HG02623 (cell line): ENCODE data around the gene SARM1.

Experiments used
- ATAC-seq: cut with Tn5 transposase; IDR thresholded peaks from one replicate; pipeline ENCODE4 v1.9.1; 2021; ENCODE audit warnings: moderate library complexity; ENCODE audit not compliant: unreplicated experiment

SARM1 gene

GRCh38 chr17:28367641-28368305, 3.7 kb upstream of the SARM1 start:
- ATAC-seq = no peak

GRCh38 chr17:28368306-28368831, 3.1 kb upstream of the SARM1 start:
- ATAC-seq = no peak

- ATAC-seq = no peak
These were observed 2.4 kb upstream of the SARM1 start for GRCh38 chr17:28368915-28369683.

GRCh38 chr17:28369684-28370034, 1.8 kb upstream of the SARM1 start:
- no peak for ATAC-seq

- no peak for ATAC-seq
These were observed 1.3 kb upstream of the SARM1 start, which contains the start of gene VTN for GRCh38 chr17:28370035-28370743. TSS of gene VTN (minus strand) at chr17:28370307. CDS start at chr17:28370203, 104 bp downstream.

- no peak for ATAC-seq
These were observed 770 bp upstream of the SARM1 start for GRCh38 chr17:28370744-28371103.

GRCh38 chr17:28372203-28372944, 880 bp downstream of the SARM1 start:
- ATAC-seq = peak; percentile 8

- ATAC-seq = no peak
These were observed 1.4 kb downstream of the SARM1 start for GRCh38 chr17:28372945-28373274.

GRCh38 chr17:28379814-28380801, 8.6 kb downstream of the SARM1 start:
- ATAC-seq = no peak

GRCh38 chr17:28381141-28381825, 9.8 kb downstream of the SARM1 start:
- ATAC-seq = no peak

- peak; percentile 59 for ATAC-seq
These were observed 13.0 kb downstream of the SARM1 start for GRCh38 chr17:28384281-28385036.

- peak; percentile 18 for ATAC-seq
These were observed 13.5 kb downstream of the SARM1 start for GRCh38 chr17:28385037-28385400.

- no peak for ATAC-seq
These were observed 13.9 kb downstream of the SARM1 start for GRCh38 chr17:28385406-28385805.

- no peak for ATAC-seq
These were observed 14.9 kb downstream of the SARM1 start for GRCh38 chr17:28386391-28386790.

GRCh38 chr17:28388106-28388505, 16.6 kb downstream of the SARM1 start:
- ATAC-seq = no peak

GRCh38 chr17:28390141-28390540, 18.6 kb downstream of the SARM1 start:
- ATAC-seq = no peak

- ATAC-seq = no peak
These were observed 19.1 kb downstream of the SARM1 start for GRCh38 chr17:28390563-28390962.

- no peak for ATAC-seq
These were observed 19.5 kb downstream of the SARM1 start for GRCh38 chr17:28390984-28391383.

- no peak for ATAC-seq
These were observed 19.9 kb downstream of the SARM1 start for GRCh38 chr17:28391401-28391800.
